MM.1S (cell line): Measurements from ENCODE around the gene TMEM132E.

ENCODE experiments used
- EZH2phosphoT487 ChIP-seq: fragments of 300-600 bp; sonication (generic); IDR thresholded peaks from 2 replicates; pipeline ENCODE4 v1.6.1; 2018; ENCODE audit warnings: antibody characterized with exemption, low read length
- TF ChIP-seq, protein P1 (sequence below): fragments of 300-600 bp; sonication (generic); IDR thresholded peaks from 2 replicates; pipeline ENCODE4 v1.5.1; 2016; ENCODE audit warnings: antibody characterized with exemption, low read length, mixed read lengths

DNA sequence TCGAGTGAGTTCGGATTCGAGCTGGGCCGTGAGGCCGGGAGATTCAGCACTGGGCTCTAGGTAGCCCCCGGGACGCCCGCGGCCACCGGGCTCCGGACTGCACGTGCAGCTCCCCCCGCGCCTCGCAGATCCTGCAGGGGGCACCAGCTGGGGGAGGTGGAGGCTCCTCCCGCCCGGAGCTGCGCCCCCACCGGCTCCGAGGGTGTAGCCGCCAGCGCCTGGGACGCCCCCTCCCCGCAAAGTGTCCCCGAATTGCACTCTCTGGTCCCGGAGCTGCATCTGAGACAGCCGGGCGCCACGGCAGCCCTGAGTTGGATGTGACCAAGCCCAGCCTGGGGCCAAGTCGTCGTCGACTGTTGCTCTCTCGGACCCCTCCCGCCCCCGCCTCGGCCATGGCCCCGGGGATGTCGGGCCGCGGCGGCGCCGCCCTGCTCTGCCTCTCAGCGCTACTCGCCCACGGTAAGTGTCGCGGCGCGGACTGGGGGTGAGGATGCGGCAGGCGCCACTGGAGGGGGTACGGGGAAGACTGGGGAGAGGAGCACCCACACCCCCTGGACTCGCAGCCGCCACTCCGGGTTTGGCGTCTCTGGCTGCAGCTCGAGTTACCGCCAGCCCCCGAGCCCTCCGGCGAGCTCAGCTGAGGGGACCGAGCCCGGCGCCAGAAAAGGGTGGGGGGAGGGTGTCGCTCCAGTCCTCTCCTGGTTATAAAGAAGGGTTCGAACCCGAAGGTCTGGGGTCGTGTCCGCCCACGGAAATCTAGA lies 1.5 kb downstream of the TMEM132E start:
- TF ChIP-seq, protein P1, sequence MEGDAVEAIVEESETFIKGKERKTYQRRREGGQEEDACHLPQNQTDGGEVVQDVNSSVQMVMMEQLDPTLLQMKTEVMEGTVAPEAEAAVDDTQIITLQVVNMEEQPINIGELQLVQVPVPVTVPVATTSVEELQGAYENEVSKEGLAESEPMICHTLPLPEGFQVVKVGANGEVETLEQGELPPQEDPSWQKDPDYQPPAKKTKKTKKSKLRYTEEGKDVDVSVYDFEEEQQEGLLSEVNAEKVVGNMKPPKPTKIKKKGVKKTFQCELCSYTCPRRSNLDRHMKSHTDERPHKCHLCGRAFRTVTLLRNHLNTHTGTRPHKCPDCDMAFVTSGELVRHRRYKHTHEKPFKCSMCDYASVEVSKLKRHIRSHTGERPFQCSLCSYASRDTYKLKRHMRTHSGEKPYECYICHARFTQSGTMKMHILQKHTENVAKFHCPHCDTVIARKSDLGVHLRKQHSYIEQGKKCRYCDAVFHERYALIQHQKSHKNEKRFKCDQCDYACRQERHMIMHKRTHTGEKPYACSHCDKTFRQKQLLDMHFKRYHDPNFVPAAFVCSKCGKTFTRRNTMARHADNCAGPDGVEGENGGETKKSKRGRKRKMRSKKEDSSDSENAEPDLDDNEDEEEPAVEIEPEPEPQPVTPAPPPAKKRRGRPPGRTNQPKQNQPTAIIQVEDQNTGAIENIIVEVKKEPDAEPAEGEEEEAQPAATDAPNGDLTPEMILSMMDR: no peak
- TF ChIP-seq EZH2phosphoT487: no peak
